NCI-H1436 treated with DMSO at 0.1 percent for 48 hours (cell line): ENCODE data around the gene LRBA.

Source experiments
- DNase-seq: peaks from one replicate; lab custom pipeline; 2025; lab: John Stamatoyannopoulos, UW

LRBA gene

DNA sequence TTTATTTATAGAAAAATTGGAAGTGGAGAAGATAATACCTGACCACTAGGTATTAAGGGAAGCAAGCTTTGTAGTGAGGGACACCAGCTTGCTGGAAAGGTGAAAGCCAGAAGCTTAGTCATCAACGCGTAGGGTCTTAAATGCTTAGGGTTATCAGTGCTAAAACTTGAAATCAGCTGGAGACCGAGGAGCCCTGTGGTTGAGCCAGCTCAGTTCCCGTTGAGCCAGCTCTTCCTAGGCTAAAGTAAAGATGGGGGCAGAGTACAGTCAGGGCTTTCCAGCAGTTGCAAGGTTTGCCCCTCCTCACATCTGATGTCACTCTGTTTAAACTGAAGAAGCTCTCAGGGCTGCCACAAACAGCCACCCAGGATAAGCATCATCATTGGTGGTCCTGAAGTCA lies 696.1 kb downstream of the LRBA start:
- no peak for DNase-seq

DNA sequence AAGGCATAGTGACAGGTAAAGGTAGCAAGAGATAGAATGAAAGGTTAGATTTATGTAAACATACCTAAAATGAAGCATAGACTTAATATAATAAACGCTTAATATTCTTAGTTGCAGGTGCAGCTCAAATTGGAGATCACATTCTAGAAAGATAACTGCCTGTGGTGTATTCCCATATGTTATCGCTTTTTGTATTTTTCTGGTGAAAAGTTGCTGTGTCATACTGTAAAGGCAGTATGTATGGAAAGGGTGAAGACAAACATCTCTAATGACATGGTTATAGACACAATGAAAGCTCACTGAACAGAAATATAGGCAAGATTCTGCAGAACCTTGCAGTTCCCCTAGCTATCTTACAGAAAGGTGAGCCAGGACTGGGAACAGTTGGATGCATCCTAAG lies 696.6 kb downstream of the LRBA start:
- DNase-seq, result no peak

DNA sequence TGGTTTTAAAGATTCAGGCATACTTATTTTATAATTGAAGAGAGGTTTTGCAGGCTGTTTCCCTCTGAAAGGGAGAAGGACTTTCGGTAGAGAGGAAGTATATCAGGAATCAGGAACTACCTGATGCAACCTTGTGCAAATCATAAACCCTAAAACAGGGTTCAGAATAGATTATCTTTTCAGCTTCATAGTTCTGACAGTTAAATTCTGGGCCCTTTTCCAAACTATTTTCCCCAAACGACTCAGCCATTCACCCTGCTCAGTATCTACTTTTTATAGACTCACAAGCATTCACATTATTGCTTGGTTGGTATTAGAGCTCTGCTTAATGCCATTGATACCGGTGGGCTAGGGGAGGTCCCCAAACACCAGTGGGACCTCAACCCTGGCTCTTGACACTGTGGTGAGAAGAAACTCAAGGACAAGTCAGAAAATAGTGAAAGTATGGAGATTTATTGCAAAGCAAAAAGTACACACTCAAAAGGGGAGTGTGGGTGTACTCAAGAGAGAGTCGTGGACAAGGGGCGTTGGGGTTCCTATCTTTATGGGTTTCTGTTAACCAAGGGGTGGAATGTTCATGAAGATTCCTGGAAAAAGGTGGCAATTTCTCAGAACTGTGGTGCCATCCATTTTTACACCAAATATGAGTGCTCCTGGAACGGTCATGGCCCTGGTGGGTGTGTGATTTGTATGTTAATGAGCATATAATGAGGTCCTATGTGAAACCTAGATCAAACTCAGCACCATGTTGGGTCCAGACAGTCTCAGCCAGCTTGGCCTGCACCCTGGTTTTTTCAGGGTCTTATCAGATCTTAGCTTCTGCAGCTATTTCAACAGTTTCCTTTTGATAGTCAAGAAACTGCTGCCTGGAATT lies 698.5 kb downstream of the LRBA start:
- no peak for DNase-seq

DNA sequence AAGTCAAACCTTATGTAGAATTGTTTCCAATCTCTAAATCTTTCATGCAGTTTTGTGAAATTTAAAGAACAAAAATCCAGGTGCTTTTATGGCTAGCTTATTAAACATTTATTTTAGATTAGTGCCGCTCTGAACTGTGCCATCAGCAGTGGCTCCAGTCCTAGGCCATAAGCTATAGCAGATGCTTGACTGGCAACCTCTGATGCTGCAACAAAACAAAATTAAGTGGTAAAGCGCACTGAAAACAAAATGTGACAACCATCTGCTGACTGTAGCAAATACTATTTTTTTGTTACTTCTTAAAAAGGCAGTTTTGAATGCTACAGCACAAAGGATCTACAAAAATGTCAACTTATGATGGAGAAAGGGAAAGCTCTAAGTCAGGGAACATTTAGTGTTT lies 699.4 kb downstream of the LRBA start:
- no peak for DNase-seq

DNA sequence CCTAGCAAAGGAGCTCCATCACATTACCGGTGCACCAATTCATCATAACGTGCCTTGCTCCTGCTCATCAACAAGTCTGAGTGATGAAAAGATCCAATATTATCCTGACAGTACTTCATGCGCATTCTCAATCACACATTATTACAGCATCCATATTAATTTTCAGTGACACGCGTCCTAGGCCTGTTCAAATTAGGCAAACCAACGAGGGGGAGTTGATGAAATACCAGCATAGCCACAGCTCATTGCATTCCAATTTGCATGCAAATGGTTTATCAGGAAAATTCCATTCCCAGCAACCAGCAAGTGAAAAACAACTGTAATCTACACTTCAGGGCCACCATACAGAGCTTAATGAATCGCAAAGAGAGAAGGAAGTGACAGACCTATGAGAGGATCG lies 699.9 kb downstream of the LRBA start:
- DNase-seq, result no peak

DNA sequence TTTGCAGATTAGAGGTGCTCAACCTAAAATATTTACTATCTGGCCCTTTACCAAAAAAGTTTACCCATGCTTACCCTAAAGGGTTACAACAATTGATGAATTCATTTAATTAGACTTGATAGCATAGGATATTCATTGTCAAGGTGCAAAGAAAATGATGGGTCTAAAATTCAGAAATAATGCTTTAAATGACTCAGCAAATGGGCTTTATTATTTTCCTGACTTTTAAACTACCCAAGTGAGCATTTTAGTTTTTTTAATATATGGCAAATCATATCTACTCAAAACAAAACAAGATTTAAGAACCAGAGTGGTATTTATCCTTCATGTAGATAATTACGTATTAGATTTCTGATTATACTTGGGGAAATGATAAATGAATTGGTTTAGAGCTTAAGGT lies 701.1 kb downstream of the LRBA start:
- DNase-seq, result no peak

DNA sequence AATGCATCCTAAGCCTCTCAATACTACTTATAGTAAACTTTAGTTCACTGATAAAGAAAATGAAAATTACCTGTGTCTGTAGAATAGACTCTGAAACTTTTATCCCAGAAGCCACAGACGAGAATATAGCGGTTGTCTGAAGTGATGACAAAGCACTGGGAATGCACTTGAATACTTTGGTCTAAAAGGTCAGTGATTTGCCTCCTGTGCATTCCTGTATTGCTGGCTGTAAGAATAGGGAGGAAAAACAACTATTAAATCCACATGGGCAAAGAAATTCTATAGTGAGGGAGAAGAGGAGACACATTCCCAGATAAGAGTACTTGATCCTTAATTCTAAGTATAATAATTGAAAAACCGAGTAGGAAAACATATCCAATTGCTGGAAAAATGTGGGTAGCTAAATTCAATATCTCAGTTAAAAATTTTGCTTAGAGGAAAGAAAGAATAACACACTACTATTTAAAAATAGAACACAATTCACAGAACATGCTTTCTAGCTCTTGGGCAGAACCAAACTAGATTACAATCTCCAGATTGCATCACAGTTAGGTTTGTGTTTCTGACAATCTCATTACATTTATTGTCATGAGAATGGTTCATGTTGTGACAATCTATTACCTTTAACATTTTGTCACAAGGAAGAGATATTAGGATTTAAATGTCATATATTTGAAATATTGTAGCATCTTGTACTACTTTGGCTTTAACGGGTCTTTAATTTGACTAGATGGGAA lies 704.8 kb downstream of the LRBA start:
- DNase-seq, result no peak

DNA sequence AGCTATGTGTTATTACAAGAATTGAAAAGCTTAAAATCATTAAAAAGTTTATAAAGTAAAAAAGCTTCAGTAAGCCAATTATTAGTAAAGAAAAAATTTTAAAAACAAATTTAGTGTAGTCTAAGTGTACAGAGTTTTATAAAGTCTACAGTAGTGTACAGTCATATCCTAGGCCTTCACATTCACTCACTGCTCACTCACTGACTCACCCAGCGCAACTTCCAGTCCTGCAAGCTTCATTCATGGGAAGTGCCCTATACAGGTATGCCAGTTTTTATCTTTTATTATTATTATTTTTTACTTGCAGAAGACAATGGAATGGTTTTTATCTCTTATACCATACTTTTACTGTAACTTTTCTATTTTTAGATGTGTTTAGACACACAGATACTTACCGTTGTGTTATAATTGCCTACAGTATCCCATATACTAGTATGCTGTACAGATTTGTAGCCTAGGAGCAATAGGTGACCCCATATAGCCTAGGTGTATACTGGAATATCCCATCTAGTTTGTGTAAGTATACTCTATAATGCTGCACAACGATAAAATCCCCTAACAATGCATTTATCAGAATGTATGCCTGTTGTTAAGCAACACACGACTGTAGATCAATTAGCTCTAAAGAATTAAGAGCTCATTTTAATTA lies 706.1 kb downstream of the LRBA start:
- no peak for DNase-seq

DNA sequence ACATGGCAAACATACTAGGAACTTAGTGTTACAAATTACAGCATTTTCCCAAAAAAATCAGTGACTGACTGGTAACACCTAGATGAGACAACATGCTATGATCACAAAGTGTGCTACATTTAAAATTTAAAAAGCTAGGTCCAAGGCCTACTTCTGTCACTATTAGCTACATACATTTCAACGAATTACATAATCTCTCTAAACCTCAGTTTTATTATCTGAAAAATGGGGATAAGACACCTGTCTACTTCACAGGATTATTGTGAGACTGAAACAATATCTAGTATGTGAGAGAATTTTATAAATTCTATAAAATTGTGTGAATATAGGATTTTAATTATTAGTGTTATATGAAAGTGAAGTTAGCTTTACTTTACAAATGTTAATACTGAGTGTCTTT lies 708.4 kb downstream of the LRBA start:
- no peak for DNase-seq

DNA sequence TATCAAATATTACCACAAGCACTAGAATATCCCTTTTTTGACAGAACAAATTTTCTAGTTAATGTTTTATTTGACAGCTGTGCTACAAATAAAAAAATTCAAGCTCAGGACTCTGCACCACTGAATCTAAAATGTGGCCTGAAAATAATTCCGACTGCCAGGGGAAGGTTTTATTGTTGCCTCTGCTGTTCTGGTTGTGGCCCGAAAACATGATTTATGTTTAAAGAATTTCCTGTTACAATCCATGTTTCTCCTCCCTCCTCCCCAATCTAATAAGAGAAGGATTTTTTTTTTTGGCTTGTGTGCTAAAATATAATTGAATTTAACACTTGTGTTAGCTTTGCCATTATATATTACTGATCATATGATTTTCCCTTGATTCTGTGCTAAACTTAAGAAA lies 709.1 kb downstream of the LRBA start:
- no peak for DNase-seq

DNA sequence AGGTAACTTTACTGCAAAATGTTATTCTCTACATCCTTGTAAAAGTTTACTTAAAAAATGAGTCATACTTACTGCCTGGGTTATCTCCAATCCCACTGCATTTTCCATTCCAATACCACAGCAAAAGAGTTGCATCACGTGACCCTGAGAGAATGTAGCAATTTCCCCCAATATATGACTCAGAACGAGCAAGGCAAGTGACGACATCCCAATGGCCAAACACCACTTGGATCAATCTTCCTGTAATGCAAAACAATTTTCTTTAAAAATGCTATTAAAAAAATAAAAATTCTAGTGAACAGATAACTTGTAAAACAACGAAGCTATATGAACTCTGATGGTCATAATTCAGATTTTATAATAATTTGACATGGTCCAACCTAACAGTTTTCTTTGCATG lies 712.5 kb downstream of the LRBA start:
- no peak for DNase-seq

DNA sequence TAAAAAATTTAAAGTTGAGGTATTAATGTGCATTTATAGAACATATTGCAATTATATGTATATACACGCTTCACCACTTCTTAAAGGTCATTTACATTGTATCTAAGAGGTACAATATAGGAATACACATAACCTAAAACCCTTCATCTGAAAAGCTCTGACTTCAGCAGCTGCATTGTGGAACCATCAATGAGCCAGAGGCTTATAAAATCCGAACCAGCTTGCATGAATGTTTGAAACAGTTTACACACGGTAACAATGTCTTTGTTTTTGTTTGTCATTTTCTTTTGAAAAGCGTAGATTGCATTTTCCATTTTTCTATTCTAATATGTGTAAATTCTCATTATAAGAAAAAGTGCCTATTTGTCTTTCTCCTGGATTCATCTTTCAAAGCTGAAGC lies 715.3 kb downstream of the LRBA start:
- DNase-seq, result no peak

DNA sequence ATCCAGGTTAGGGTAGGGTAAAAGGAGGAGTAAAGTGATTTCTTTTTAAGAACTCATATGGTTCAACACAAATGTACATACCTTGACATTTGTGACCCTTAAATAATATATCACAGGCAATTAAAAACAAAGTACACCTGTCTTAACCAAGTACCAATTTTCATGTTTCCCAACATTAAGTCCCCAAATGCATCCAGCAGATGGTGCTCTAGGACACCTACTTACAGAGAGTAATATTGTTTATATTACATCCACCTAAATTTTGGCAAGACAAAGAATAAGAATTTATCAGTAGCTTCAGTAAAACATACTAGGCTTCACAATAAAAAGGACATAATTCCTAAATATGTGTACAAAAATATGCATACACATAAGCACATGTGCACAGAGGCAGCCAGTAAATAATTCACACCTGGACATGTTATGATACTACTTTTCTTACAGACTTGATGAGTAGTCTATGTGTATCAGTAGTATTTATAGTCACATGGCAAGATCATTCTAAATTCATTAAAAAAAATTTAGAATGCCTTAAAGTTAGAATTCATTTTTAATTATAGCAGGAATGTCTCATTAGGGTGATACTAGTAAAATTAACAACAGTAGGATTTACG lies 717.1 kb downstream of the LRBA start:
- no peak for DNase-seq

DNA sequence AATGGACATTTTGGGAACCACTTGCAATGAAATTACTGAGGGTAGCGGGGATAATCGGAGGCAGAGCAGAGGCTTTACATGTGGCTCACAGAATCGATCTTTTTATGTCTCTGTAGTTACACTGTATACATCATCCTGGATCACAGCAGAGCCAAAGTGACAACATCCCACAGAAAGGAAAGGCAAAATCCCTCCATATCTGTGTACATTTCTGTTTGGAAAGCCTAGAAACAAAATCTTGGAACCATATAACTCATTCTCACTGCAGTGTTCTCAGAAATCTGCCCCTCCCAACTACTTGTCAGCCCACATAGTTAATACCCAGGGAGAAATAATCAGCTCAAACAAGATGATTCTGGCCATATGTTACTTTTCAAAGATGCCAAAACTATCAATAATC lies 725.2 kb downstream of the LRBA start:
- DNase-seq, result no peak

DNA sequence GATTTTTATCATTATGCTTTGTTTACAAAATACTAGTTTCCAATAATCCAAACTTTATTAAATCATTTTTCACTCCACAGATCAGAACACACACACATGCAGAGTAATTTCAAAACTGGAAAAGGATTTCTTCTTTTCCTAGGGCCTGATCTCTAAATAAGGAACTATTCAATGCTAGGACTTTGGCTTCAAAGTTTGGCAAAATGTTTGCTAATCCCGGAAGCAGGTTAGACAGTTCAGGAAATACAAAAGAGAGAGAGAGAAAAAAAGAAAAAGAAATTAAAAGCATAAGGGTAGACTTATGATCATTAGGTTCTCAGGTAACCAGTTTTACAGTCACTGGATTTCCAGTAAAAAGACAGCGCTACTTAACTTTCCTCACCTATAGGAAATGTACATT lies 725.9 kb downstream of the LRBA start:
- DNase-seq, result no peak

DNA sequence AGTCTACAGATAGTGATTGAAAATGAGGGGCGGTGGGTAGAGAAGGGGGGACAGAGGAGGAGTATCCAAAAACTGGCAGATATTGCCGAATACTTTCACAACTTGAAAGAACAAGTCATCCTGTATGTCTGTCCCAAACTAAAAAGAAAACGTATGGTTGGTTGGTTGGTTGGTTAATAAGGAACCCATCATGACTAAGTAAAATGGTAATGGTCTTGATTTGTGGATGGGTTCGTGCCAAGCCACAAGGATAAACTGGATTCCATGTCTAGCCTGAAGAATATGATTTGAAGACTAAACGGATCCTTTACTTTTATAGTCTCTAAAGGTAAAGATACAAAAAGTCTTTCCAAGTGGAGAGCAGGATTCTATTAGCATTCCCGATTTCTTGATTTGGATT lies 728.4 kb downstream of the LRBA start:
- DNase-seq, result no peak

DNA sequence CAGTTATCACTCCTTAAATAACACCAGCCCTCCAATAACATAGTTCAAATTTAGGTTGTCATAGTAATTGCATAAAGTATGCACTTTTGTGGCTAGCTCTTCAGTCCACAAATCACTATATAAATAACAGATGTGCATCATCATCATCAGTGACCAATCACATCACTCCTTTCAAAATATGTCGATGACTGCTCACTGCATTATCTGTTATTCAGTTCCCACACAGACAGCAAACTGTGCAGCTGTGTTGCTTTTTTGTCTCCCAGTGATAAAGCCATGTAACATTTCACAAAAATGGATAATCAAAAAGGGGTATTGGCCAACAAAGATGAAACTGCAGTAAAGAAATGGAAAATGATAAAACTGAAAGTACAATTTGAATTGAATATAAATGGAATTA lies 731.4 kb downstream of the LRBA start:
- DNase-seq, result no peak

DNA sequence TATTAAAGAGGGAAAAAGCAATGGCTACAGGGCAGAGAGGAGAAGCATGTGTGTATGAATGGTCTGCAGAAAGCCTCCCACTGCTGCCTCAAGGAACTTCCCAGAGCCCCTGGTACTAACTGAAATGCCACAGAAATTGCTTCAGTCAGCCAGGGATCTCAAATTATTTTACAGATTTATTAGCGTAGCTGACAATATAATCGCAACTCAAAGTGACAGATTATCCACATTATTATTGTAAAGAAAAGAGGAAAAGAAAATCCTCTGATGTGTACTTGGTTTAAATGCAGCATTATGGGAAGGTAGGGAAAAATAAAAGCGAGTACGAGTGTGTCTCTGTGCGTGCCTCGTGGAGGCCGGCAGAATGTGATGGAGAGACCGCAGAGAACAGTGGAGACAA lies 734.1 kb downstream of the LRBA start:
- no peak for DNase-seq

DNA sequence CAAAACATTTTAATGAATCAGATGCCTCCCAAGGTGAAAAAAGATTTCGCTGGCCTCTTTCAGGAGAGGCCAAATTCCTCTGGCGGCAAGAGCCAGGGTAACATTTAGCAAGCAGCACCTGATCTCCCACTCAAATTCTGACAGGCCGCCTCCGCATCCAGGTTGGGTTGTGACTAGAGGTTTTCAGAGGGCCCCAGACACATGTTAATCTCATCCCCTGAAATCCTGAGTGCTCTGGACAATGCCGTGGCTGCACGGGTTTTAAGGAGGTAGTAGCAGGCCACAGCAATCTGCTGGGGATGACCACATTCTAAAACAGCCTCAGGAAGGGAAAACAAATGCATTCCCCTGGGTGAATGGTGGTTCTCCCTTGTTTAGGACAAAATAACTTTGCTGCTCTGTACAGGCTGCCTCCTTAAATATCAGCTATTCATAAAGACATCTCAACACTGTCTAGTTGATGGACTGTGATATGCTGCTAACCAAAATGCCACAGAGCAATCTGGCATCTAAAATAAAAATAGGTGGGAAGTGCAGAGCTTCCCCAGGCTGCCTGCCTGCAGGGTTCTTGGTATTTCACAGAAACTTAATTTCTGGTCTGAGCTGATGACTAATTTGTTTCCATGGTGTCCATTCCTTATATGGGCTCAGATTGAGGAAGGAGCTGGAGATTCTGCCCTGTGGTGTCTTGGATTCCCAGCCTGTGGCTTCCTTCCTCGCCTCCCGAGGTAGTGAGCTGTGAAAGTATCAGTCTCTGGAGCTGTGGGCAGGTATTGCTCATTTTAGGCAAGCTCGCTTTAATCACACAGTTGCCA lies 734.8 kb downstream of the LRBA start:
- DNase-seq, result no peak

DNA sequence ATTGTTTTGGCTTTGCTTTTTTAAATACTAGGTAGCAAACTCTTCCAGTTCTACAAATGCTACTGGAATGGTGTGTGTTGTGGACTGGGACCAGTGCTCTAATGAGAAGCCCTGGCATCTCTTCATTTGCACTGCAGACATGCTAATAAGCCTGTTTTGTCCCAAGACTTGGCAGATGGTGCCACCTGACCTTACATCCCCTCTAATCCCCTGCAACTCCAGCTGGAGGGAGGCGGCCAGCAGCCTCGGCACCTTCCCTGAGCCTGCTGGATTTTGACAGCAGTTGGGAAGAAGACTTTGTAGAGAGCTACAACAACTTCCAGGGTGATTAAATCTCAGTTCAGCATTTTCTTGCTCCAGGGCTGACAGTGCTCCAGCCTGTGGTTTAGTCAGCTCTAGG lies 736.9 kb downstream of the LRBA start:
- no peak for DNase-seq

DNA sequence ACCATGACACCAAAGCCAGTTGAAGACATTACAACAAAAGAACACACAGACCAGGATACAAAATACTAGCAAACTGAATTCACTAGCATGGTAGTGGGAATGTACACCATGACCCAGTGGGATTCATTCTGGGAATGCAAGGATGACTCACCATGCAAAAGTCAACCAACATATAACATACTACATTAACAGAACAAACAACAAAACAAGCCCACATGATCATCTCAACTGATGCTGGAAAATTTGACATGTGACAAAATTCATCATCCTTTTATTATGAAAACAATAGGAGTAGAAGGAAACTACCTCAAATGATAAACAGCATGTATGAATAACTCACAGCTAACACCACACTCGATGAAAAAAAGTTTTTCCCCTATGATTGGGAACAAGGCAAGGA lies 746.6 kb downstream of the LRBA start:
- DNase-seq, result no peak

DNA sequence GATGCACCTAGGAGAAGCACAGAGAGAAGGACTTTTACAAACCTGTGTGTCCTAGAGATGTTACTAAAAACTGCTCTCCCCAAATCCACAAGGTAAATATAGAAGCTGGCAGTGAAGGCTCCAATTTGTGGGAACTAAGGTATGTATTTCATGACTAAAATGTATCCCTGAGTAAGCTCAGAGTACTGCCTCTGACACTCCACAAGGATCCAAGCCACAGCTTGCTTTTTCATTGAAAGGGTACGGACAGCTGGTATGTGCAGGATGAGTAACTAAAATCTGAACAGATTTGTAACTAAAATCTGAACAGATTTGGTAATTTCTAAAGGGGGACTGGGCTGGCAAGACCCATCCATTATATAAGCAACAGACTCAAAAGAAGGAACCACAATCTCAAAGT lies 749.3 kb downstream of the LRBA start:
- DNase-seq, result no peak
